Measurements from ENCODE around the gene MSANTD3.
"Not testable (repeated sequence)": the region's sequence is repeated elsewhere in the genome, so short reads cannot be mapped to it uniquely, and the experiment has no call there.

The MSANTD3 gene

GRCh38 chr9:100426530-100427365 is at the start of gene MSANTD3:
Gene MSANTD3, plus strand, starts transcription at chr9:100427143. Its CDS starts 14,796 bp downstream, at chr9:100441939.
- no peak for DNase-seq (ENCODE audit: low read depth)

GRCh38 chr9:100379862-100380261 is 47.1 kb upstream of the MSANTD3 start:
- DNase-seq (ENCODE audit: low read depth): no peak

GRCh38 chr9:100392989-100393388 is 34.0 kb upstream of the MSANTD3 start:
- not testable (repeated sequence) for DNase-seq (ENCODE audit: low read depth)

GRCh38 chr9:100394032-100394695 is 32.8 kb upstream of the MSANTD3 start:
- DNase-seq (ENCODE audit: low read depth): no peak

- no peak for DNase-seq (ENCODE audit: low read depth)
Measured at GRCh38 chr9:100394816-100395215, 32.1 kb upstream of the MSANTD3 start.

- DNase-seq (ENCODE audit: low read depth): no peak
Measured at GRCh38 chr9:100396769-100397168, 30.2 kb upstream of the MSANTD3 start.

- no peak for DNase-seq (ENCODE audit: low read depth)
Measured at GRCh38 chr9:100397529-100398266, 29.2 kb upstream of the MSANTD3 start.

GRCh38 chr9:100401042-100401441 is 25.9 kb upstream of the MSANTD3 start:
- DNase-seq (ENCODE audit: low read depth): no peak

GRCh38 chr9:100406962-100407361 is 20.0 kb upstream of the MSANTD3 start:
- DNase-seq (ENCODE audit: low read depth): no peak

GRCh38 chr9:100408546-100409175 is 18.3 kb upstream of the MSANTD3 start:
- DNase-seq (ENCODE audit: low read depth): no peak

- no peak for DNase-seq (ENCODE audit: low read depth)
Measured at GRCh38 chr9:100409176-100409556, 17.8 kb upstream of the MSANTD3 start.

GRCh38 chr9:100411472-100412283 is 15.3 kb upstream of the MSANTD3 start:
- DNase-seq (ENCODE audit: low read depth): peak; percentile 70

GRCh38 chr9:100413839-100414420 is 13.0 kb upstream of the MSANTD3 start:
- DNase-seq (ENCODE audit: low read depth): no peak

GRCh38 chr9:100417815-100418214 is 9.1 kb upstream of the MSANTD3 start:
- no peak for DNase-seq (ENCODE audit: low read depth)

GRCh38 chr9:100419166-100419565 is 7.8 kb upstream of the MSANTD3 start:
- DNase-seq (ENCODE audit: low read depth): no peak

- DNase-seq (ENCODE audit: low read depth): not testable (repeated sequence)
Measured at GRCh38 chr9:100421116-100421515, 5.8 kb upstream of the MSANTD3 start.

GRCh38 chr9:100425758-100426157 is 1.2 kb upstream of the MSANTD3 start:
- no peak for DNase-seq (ENCODE audit: low read depth)

- no peak for DNase-seq (ENCODE audit: low read depth)
Measured at GRCh38 chr9:100426189-100426529, 784 bp upstream of the MSANTD3 start.

GRCh38 chr9:100427366-100428263 is 672 bp downstream of the MSANTD3 start:
- no peak for DNase-seq (ENCODE audit: low read depth)

All from CMK (cell line).